ENCODE measurements around the gene NUFIP1. TPM values are rescaled to one million over a fixed set of nuclear protein-coding genes. Genes with fewer than 3 reads are reported as not detected.

The NUFIP1 gene
- total RNA-seq, 1 experiment from 2014 or later, result 17.1 TPM

- Mint-ChIP-seq H3K27ac (no peak overlapping the region), H3K9me3 (no peaks in the 10 kb centered on the region), H3K4me3 (no peak overlapping the region), H3K27me3 (ENCODE audit: low read depth) (no peaks in the 10 kb centered on the region; the same call in 1 of the 2 replicates), H3K36me3 (ENCODE audit: insufficient read depth in 1 of 3, low read depth in 3 of 3) (peaks cover 5 to 39% (median 37%) of the 10 kb centered on the region in 3 experiments; a peak in 6 of 7 replicates), H3K4me1 (peaks cover 1 to 3% of the 10 kb centered on the region in 2 experiments)
- H3K14ac ChIP-seq (ENCODE audit: insufficient read depth, low read length), result no peak overlapping the region
- no peak overlapping the region for H3K27ac ChIP-seq (ENCODE audit: insufficient read length, low read depth, low read length)
- no peak overlapping the region for H3K4me2 ChIP-seq (ENCODE audit: insufficient read depth, insufficient read length, low read length)
- H3K79me2 ChIP-seq (ENCODE audit: insufficient read depth, low read length), result no peaks in the 10 kb centered on the region
- no peak overlapping the region for H2BK120ac ChIP-seq (ENCODE audit: low read depth, low read length, poor library complexity, severe bottlenecking)
- no peak overlapping the region for H2AFZ ChIP-seq (ENCODE audit: low read length)
- H4K8ac ChIP-seq (replicated peaks; ENCODE audit: insufficient read length, low read depth, low read length), result no peak overlapping the region
- no CpG with 5 or more reads among the region's 1 CpG for WGBS (ENCODE audit: extremely low coverage, insufficient read length, low lambda C conversion rate)
- no peak for DNase-seq
- no peak overlapping the region for H3K9ac ChIP-seq (ENCODE audit: extremely low read depth, insufficient read length, low read length)
- no peak overlapping the region for H4K5ac ChIP-seq (ENCODE audit: insufficient read length, low read depth, low read length)
- no peak overlapping the region for H2BK5ac ChIP-seq (ENCODE audit: insufficient read length, low read length)
- H2BK12ac ChIP-seq (ENCODE audit: insufficient read length, low read depth, low read length), result no peak overlapping the region
- H2BK15ac ChIP-seq (ENCODE audit: low read depth, low read length), result no peak overlapping the region
- no peaks in the 10 kb centered on the region for H3K23me2 ChIP-seq (ENCODE audit: insufficient read length, low read depth, low read length, poor library complexity, severe bottlenecking)
- H3K4me1 ChIP-seq (ENCODE audit: insufficient read depth, low read length), result no peaks in the 10 kb centered on the region
- no peak overlapping the region for H3T11ph ChIP-seq (ENCODE audit: low read length)
- no peaks in the 10 kb centered on the region for H3K79me1 ChIP-seq (ENCODE audit: insufficient read depth, low read depth, low read length, poor library complexity, severe bottlenecking)
- H2AK5ac ChIP-seq (ENCODE audit: insufficient read length, low read length), result no peak overlapping the region
- H3K18ac ChIP-seq (ENCODE audit: insufficient read length, low read depth, low read length), result no peak overlapping the region
- H4K91ac ChIP-seq (ENCODE audit: insufficient read length, low read depth, low read length), result no peak overlapping the region
- no peak overlapping the region for H3K23ac ChIP-seq (ENCODE audit: insufficient read length, low read depth, low read length)
- no peaks in the 10 kb centered on the region for H4K20me1 ChIP-seq (ENCODE audit: control insufficient read depth, insufficient read depth, insufficient read length)
- no peak overlapping the region for H3K4ac ChIP-seq (ENCODE audit: low read depth, low read length)
- H3K27me3 ChIP-seq (ENCODE audit: insufficient read depth, low read length), result no peaks in the 10 kb centered on the region
- TF ChIP-seq CTCF (conservative IDR thresholded peaks at IDR 0.05), result no peak
- no peak overlapping the region for H2BK20ac ChIP-seq (ENCODE audit: low read depth, low read length, poor library complexity, severe bottlenecking)
- no peaks in the 10 kb centered on the region for H3K9me3 ChIP-seq (ENCODE audit: control insufficient read depth, low read depth, low read length)
- no peak overlapping the region for H3K56ac ChIP-seq (ENCODE audit: insufficient read length, low read depth, low read length)
Measured at GRCh38 chr13:44976949-44977583, 12.2 kb downstream of the NUFIP1 start.
